Fibroblast of peridontal ligament (primary cell): Measurements from ENCODE around the gene HPCAL1.

ENCODE experiments used
- DNase-seq: peaks from one replicate; pipeline ENCODE4 v3.0.0-alpha.2; 2010; ENCODE audit errors: extremely low read depth

The HPCAL1 gene

DNA sequence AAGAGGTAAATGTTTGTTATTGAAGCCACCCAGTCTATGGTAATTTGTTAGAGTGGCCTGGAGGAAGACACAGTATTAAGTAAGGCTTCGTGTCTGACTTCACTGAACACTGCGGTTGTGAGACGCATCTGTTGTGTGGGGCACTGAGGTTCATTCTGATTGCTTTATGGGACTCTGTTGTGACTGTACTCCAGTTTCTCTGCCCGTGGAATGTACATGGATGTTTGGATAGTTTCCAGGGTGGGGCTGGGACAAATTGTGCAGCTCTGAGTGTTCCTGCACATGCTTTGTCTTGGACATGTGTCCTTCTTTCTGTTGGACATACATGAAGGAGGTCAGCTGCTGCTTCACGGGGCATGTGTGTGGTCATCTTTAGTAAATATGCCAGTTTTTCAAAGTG, 86.9 kb downstream of the HPCAL1 start:
- no peak for DNase-seq

DNA sequence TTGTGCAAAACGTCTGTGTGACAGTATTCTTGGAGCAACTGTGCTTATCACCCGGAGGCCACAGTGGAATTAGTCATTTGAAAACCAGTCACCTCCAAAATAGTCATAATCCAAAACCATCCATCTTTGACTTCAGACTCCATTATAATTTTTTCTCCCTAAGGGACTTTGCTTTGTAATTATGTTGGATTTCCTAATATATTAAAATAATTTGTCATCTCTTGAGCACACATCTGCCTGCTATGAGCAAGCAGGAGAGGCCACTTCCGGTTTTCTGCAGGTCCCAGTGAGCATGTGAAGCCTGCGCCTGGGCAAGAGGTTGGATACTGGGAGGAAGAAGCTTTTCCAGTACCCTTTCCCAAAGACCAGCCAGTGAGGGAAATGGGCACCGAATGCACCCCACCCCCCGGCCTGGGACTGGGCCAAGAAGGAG, 87.7 kb downstream of the HPCAL1 start:
- no peak for DNase-seq

DNA sequence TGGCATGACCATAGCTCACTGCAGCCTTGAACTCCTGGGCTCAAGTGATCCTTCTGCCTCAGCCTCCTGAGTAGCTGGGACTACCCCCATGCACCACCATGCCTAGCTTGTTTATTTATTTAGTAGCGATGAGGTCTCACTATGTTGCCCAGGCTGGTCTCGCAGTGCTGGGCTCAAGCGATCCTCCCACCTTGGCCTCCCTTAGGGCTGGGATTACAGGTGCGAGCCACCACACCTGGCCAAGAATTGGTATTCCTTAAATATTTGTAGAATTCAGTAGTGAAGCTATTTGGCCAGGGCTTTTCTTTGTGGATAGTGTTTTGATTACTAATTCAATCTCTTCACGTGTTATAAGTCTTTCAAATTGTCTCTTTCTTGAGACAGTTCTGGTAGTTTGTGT, 89.4 kb downstream of the HPCAL1 start:
- no peak for DNase-seq

DNA sequence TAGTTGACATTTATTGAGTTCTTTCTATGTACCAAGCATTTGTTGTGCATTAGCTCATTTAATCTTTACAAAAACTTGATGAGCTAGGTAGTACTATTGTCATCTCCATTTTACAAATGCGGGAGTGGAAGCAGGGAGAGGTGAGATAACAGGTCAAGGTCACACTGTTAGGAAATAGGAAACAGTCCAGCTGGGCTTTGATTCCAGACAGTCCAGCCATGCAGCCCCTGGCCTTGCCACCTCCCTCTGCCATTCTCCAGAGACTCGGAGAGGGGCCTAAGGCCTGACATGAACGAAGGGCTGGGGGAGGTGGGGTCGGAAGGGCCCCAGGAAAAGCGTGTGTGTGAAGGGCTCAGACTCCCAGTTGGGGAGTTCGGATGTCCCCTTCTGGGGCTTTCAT, 89.8 kb downstream of the HPCAL1 start:
- no peak for DNase-seq

DNA sequence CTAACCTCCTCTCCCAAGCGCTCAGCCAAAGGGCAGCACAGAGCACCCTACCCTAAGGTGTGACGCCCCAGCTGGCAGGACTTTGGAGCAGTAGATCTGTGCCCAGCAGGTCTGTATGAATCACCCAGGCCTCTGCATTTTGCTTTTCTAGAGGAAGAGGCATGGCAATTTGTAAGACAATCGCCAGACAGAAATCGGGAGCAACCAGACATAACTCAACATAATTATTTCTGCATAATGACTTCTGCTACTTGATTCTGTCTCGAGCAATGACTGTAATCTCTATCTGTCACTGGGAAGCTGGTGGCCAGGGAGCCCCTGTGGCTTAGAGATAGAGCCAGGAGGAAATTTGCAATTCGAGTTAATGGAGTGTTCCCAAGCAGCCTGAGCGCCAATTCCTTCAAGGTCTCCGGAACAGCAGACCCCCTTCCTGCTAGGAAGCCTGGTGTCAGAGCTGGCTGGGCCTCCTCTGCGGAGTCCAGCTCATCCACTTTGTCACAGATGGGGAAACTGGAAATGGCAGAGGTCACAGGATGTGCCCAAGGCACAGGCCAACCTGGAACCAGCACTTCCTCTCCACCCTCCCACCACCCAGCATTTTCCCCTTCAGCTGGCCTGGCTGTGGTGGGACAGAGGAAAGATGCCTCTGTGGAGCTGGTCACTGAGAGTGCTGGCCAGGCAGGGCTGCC, 90.4 kb downstream of the HPCAL1 start:
- DNase-seq = no peak

DNA sequence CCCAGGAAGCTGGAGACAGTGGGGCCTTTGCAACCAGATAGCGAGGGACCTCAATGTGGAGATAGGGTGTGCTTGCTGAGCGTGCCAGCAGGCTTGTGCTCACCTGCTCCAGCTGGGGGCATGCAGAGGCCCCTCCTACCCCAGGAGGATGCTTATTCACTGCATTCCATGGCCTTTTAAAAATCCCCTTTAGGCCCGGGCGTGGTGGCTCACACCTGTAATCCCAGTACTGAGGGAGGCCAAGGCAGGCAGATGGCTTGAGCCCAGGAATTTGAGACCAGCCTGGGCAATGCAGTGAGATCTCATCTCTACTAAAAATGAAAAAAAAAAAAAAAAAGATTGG, 90.9 kb downstream of the HPCAL1 start:
- no peak for DNase-seq

DNA sequence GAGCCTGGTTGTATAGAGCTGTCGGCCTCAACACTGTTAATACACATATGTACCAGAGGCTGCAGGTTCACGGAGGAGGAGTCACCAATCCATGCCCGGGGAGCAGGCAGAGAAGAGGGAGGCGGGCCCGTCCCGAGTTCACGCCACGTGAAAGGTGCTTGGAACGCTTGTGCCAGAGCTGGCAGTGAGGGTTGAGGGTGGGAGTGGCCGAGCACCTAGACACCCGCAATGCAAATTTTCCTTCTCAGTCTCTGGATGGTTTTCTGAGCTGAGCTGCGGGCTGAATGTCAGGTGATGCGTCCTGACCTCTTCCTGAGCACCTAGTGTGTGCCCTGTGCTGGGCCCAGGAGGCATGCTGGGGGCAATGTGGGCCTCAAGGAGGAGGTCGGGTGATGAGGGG, 93.2 kb downstream of the HPCAL1 start:
- DNase-seq = no peak

DNA sequence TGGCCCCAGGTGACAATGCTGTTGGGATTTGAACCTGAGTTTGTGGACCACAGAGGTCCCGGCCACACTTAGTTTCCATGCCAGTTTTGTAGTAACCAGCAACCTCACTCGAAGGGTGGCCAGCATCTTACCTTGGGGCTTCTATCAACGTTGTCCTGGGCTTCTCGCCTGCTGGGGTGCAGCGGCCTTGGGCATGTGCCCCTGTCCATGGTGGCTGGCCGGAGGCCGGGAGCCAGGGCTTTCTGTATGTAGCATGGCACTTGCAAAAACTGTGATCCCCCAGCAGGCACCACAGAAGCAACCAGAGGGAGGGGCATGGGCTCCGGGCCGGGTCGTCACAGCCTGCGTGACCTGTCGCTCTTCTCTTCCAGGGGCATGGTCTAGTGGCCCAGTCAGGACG, 93.8 kb downstream of the HPCAL1 start:
- no peak for DNase-seq

DNA sequence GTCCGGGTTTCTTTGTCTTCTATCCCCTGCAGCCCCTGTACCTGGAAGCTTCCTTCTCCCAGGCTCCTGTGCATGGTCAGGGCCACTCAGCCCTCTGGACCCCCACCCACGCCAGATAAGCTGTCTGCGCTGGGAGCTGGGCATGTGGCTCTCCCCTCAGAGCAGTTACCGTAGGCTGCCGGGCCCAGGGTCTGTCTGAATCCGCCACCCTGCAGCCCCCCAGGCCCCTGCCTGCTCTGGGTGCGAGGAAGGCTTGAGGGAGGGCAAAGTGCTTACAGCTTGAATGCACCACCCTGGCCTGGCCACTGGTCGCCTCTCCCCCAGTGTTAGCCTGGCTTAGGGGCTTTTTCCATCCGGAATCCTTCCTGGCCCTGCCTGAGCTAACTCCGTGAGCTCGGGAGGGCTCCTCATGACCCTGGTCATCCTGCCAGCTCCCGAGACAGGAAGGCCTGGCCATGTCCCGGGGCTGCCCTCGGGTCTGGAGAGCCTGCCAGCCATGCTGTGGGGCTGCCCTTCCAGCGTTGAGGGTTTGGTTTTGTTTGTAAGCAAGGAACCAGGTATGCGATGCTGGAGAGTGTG, 94.7 kb downstream of the HPCAL1 start:
- DNase-seq = no peak

DNA sequence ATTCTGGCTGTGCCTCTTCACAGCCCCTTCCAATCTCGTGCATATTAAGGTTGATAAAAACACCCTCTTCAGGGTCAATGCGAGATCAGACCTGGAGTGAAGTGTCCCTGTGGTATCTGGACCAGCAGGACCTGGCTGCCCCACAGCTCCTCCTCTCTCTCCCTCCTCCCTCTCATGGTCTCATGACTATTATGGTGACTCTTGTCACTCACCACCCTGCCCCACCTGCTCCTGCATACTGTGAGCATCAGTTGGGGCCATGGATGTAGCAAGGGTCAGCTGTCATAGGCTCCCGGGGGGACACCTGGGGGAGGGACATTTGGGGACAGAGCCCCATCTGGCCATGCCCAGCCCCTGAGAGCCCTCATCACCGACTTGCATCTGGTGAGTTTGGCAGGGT, 95.2 kb downstream of the HPCAL1 start:
- no peak for DNase-seq

DNA sequence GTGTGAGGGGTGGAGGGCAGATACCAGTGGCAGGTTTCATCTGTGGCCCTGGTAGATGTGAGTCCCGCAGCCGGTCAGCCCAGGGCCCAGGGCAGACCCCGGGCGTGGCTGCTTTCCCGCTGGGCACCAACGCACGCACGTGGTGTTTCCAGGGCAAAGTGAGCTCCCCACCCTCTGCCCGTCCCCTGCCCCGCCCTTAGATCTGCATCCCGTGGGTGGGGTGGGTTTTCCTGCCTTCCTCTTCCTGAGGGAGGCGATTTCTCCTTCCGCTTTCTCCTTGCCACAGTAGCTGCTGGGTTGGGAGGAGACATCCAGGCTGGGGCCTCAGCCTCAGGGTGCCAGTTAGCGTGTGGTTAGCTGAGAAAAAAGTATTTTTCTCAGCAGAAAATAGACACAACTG, 95.8 kb downstream of the HPCAL1 start:
- no peak for DNase-seq

DNA sequence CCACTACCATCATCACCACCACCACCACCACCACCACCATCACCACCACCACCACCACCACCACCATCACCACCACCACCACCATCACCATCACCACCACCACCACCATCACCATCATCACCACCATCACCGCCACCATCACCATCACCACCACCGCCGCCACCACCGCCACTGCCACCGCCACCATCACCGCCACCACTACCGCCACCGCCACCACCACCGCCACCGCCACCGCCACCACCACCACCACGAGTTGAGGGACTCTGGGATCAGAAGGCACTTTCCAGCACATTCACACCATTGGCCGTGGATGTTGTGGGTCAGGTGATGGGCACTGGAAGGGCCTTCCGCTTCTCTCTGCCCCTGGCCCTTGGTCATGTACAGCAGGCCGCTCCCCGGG, 96.7 kb downstream of the HPCAL1 start:
- DNase-seq = no peak

DNA sequence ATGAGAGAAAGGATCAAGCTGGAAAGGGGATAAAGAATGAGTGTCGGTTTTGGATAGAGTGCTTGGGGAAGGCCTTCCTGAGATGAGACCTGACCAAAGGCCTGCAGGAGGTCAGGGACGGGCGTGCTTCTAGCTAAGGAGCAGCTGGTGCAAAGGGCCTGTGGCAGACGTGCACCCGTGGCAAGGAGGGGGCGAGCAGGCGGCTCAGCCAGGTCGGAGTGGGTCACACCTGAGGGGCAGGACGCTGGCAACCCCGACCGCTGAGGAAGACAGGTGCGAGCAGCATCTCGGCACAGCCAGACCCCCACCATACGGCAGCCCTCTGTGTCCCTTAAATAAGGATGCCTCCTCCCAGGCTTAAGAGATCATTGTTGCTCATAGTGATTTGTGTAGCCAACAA, 97.3 kb downstream of the HPCAL1 start:
- no peak for DNase-seq

DNA sequence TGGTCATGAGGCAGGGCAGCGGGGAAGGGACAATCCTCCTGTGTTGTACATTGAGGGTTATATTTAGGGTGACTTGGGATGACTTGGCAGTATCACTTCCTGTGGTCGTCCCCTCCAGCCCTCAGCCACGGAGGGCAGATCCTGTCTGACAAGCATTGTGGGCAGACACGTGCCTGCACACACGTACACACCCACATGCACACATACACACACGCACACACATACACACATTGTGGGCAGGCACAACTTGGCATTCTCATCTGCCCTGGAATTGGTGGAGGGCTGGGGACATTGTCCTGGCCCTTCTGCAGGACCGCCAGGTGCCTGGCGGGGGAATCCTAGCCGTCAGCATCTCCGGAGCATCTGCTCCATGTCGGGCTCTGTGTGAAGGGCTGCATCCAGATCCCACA, 97.9 kb downstream of the HPCAL1 start:
- DNase-seq = no peak

DNA sequence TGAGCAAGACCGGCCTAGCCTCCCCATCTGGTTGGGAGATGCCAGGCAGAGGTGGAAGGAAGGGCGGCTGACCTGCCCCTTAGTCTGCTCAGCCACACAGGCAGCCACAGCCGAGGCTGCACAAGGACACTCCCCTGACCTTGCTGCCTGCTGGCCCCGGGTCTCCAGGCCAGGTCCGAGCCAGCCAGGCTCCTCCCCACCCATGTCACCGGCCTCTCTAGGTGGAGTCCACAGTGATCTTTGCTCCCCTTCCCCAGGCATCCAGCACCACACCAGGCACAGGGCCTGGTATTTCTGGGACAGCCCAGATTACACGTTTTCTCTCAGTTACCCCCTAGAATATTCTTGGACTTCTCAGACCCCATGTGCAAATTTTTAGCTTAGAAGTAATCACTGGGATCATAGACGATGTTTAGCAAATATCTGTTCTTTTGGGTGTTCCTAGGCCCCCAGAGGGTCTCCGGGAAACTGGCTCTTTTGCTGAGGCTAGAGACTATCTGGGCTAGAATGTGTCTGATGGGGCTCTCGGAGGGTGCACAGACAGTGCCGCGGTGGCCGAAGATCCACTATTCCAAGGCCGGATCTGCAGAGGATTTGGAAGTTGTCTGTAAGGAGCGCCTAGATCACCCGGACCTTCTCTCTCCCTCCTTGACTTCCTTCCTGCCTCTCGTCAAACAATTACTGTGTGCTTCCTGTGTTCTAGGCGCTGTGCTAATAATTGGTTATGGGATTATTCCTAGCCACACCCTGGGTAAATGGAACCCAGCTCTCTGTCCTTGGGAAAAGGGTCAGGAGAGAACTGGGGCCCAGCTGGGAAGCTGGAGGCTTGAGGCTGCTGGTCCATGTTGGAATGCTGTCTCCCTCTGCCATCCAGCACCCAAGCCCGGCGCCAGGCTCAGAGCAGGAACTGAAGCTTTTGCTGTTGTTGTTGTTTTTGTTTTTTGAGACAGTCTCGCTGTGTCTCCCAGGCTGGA, 98.6 kb downstream of the HPCAL1 start:
- DNase-seq = no peak

DNA sequence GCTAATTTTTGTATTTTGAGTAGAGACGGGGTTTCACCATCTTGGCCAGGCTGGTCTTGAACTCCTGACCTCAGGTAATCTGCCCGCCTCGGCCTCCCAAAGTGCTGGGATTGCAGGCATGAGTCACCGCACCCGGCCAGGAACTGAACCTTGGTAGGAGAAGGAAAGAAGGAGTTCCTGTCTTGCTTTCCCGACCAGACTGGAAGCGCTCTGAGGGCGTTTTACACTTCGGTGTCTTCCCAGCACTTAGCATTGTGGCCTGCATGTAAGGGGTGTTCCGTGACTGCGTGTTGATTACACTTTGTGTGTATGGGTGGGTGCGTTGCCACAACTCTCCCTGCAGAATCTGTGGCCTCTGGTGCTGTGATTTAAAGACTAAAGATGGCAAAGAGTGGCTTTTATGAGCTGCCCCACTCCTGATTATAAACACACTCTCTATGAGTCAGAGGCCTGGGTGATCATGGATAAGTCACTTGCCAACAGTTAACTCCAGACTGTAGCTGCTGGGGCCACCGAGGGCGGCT, 99.4 kb downstream of the HPCAL1 start:
- peak; percentile 35 for DNase-seq

DNA sequence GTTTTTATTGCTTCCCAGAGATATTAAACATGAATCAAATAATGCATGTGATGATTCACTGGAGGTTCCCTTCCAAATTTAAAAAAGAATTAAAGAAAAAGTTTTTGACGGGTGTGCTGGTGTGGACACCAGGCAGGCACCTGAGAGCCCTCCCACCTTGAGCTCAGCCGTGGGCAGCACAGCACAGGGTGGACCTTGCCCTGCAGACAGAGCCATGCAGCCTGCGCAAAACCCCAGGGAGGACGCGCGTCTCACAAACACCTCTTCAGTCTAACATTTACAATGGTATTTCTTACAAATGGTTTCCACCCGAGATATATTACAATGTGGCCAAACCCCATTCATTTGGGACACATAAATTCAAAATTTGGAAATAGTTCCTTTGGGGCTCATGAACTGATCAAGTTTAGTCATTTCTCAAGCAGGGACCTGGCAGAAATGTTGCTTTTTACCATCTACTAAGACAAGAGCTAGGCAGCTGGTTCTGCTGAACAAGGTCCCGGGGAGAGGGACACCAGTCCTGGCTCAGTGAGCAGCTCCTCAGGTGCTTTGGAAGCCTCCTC, 100.0 kb downstream of the HPCAL1 start:
- DNase-seq = no peak

DNA sequence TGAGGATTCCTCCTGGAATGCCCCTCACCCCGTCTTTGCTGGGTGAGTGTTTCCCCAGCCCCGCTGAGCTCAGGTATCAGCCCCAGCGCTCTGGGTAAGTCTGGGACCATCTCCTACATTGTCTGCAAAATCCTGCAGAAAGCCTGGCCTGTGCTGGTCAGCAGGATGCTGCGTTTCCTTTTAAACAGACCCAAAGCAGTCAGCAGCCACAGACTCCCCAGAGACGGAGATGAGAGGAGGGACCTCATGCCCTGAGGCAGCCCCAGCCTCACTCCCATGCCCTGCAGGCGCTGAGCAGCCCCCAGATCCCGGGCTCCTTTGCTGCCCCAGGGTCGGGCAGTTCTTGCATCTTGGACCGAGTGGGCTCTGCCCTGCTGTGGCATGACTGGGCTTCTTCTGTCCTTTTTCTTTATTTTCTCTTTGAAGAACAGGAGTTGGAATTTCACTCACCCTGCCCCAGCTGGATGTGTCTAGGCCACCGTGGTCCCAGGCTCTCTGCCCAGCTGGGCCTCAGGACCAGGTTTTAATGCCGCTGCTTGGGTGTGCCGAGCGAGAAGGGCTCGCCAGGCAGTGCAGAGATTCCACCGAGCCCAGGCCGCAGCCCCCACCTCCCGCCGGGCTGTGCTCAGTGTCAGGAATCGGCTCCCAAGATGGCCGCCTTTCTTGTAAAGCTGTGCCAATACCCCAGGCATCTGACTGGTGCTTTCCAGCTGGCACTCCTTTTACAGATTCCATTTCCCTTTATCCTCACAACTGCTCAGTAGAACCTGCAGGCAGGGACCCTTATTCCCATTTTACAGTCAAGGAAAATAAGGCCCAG, 101.8 kb downstream of the HPCAL1 start:
- peak; percentile 43 for DNase-seq

DNA sequence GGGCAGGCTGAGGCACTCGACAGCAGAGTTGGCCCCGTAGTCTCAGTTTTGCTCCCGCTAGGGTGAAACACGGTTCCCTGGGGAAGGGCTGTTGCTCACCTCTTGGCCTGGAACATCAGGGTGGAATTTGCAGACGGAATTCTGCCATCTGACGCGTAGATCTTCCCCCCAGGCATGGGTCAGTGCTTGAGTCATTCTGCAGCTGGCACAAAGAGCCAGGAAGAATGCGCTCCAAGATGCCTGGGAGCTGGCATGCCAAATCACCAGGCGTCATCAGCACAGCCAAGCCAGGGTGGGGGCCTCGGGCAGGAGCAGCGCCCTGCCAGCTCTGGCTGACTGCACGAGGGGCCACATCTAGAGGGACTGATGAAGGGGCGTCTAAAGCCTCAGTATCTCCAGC, 102.7 kb downstream of the HPCAL1 start:
- peak; percentile 94 for DNase-seq

DNA sequence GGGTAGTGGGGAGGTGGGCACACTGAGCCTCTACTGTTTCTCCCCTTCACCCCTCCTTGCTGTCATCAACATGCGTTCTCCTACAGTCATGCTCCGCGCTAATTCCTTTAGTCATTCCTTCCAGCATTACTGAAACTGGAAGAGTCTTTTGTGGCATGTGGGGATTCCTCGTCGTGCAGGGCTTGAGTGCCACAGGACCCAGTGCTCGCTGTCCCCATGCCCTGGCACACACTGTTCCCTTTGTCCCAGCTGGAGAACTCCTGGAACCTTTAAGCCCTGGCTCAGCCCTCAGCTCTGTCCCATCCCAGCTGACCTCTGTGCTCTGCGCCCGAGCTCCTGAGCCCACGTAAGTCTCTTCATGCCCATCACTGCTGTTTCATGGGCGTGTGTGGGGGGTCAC, 103.3 kb downstream of the HPCAL1 start:
- no peak for DNase-seq

DNA sequence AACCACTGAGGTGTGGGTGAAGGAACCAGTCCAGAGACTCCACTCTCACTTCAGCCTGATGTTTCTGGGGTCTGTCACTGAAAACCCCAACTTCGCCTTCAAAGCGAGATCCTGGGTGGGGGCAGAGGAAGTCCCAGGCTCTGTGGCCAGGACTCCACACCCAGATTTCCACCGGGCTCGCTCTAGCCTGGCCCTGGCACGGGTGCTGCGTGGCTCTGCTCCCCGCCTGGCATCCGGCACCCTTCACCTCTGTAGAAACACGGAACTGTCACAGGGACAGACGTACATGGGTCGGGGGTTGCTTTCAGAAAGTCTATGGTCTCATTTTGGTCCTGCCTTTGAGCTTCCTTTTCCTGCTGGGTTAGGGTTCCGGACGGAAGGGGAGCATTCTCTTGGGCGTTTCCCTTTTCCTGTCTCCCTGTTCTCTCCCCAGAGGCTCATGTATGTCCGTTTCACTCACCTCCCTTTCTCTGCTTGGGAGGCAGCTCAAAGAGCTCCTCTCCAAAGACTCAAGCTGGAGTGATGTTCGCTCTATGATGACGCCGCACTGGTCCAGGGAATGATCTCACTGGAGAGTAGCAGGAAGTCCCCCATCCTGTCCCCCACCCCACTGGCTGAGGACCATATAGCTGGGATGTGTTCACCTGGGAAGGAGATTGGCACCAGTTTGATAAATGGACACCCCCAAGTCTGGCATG, 103.9 kb downstream of the HPCAL1 start:
- no peak for DNase-seq
